H1 (cell line): ENCODE results near the gene RCAN3. TPM values are rescaled to one million over a fixed set of nuclear protein-coding genes. Genes with fewer than 3 reads are reported as not detected.

Source experiments
- CTCF ChIA-PET: fragments of 300-600 bp; sonication (Branson Sonifier 250); formaldehyde crosslinking; loops from one replicate; lab custom pipeline; 2021; ENCODE audit not compliant: partially characterized antibody; lab: Charles Lee
- POLR2A ChIA-PET: fragments of 300-600 bp; sonication (Branson Sonifier 250); formaldehyde crosslinking; loops from one replicate; lab custom pipeline; 2021; ENCODE audit warnings: inconsistent platforms; ENCODE audit not compliant: partially characterized antibody; lab: Charles Lee
- DNase-seq, 2 experiments: peaks; one replicate each; pipeline versions ENCODE4 v3.0.0 to v3.0.0-alpha.2; 2010 to 2022; ENCODE audit warnings: low spot score in 2 of 2, low read depth in 1 of 2, mixed read lengths in 1 of 2
- FAIRE-seq: peaks from 2 replicates; lab custom pipeline; 2011; peaks lifted over from hg19 to GRCh38; lab: Jason Lieb, UNC
- H2AFZ ChIP-seq: 2 replicates; pipeline ENCODE4 v1.8.1; 2012; ENCODE audit warnings: low read length, inconsistent platforms
- H2AK5ac ChIP-seq: 2 replicates; pipeline ENCODE4 v1.6.1; 2013; ENCODE audit warnings: low read depth, low read length
- H2BK120ac ChIP-seq: replicated peaks from 2 replicates; pipeline ENCODE3; 2013; ENCODE audit warnings: low read depth, low read length, inconsistent platforms
- H2BK12ac ChIP-seq: 2 replicates; pipeline ENCODE4 v1.6.1; 2013; ENCODE audit warnings: low read depth, low read length
- H2BK15ac ChIP-seq: 2 replicates; pipeline ENCODE4 v1.6.1; 2013; ENCODE audit warnings: low read length
- H2BK20ac ChIP-seq: 2 replicates; pipeline ENCODE4 v1.6.1; 2013; ENCODE audit warnings: low read length
- H2BK5ac ChIP-seq: 2 replicates; pipeline ENCODE4 v1.6.1; 2013; ENCODE audit warnings: low read depth, low read length
- H3K14ac ChIP-seq: 2 replicates; pipeline ENCODE4 v1.6.1; 2013; ENCODE audit warnings: inconsistent platforms; ENCODE audit not compliant: insufficient read length
- H3K18ac ChIP-seq: 2 replicates; pipeline ENCODE4 v1.6.1; 2013; ENCODE audit warnings: low read length; ENCODE audit errors: extremely low read depth
- H3K23ac ChIP-seq: 2 replicates; pipeline ENCODE4 v1.6.1; 2013; ENCODE audit warnings: inconsistent platforms; ENCODE audit not compliant: insufficient read length
- H3K23me2 ChIP-seq: 2 replicates; pipeline ENCODE4 v1.6.1; 2013; ENCODE audit warnings: low read depth, low read length
- H3K27ac ChIP-seq: 2 replicates; pipeline ENCODE4 v1.6.1; 2011; ENCODE audit warnings: low read depth, low read length, inconsistent platforms
- H3K27me3 ChIP-seq, 4 experiments: replicated peaks in 1 of 4; 1 replicate in 1 of 4; 2 replicates in 3 of 4; pipeline versions ENCODE4 v1.6.1 to v1.8.1; 2011 to 2013; ENCODE audit warnings: low read length in 3 of 4, mild to moderate bottlenecking in 3 of 4, inconsistent platforms in 2 of 4, mixed read lengths in 2 of 4, moderate library complexity in 1 of 4; ENCODE audit not compliant: control insufficient read depth in 3 of 4, insufficient read depth in 3 of 4; ENCODE audit errors: extremely low read depth in 1 of 4
- H3K36me3 ChIP-seq, 4 experiments: 2 replicates each; pipeline versions ENCODE4 v1.6.1 to v1.8.1; 2011 to 2013; ENCODE audit warnings: mild to moderate bottlenecking in 4 of 4, low read length in 3 of 4, moderate library complexity in 2 of 4, control low read depth in 1 of 4, inconsistent platforms in 1 of 4; ENCODE audit not compliant: insufficient read depth in 4 of 4, control insufficient read depth in 2 of 4
- H3K4ac ChIP-seq: replicated peaks from 2 replicates; pipeline ENCODE3; 2013; ENCODE audit warnings: low read length, low read depth, mixed read lengths, inconsistent platforms; ENCODE audit not compliant: insufficient read length
- H3K4me1 ChIP-seq, 4 experiments: replicated peaks in 1 of 4; 1 replicate in 1 of 4; 2 replicates in 3 of 4; pipeline versions ENCODE4 v1.6.1 to v1.8.1; 2011 to 2013; ENCODE audit warnings: low read length in 3 of 4, inconsistent platforms in 2 of 4, mixed read lengths in 1 of 4; ENCODE audit not compliant: insufficient read depth in 4 of 4, control insufficient read depth in 3 of 4
- H3K4me2 ChIP-seq, 2 experiments: 2 replicates each; pipeline versions ENCODE4 v1.6.1 to v1.8.1; 2011 to 2013; ENCODE audit warnings: low read depth in 2 of 2, low read length in 2 of 2, control low read depth in 1 of 2, inconsistent platforms in 1 of 2, mild to moderate bottlenecking in 1 of 2; ENCODE audit not compliant: insufficient read depth in 1 of 2
- H3K4me3 ChIP-seq, 4 experiments: fragments of 200-600, 300-600 bp in 1 of 4; sonication (generic), shearing (Covaris generic), sonication (Bioruptor Twin) in 1 of 4; 2 replicates each; pipeline versions ENCODE4 v1.5.1 to v1.8.1; 2011 to 2016; ENCODE audit warnings: low read length in 4 of 4, low read depth in 3 of 4, control low read depth in 2 of 4, inconsistent platforms in 2 of 4, mild to moderate bottlenecking in 2 of 4, mixed read lengths in 1 of 4, moderate library complexity in 1 of 4; ENCODE audit not compliant: insufficient read depth in 2 of 4; ENCODE audit errors: extremely low read depth in 1 of 4
- H3K56ac ChIP-seq: replicated peaks from 2 replicates; pipeline ENCODE3; 2013; ENCODE audit warnings: low read depth, mild to moderate bottlenecking, mixed read lengths, low read length, inconsistent platforms; ENCODE audit not compliant: insufficient read length
- H3K79me1 ChIP-seq: 2 replicates; pipeline ENCODE4 v1.6.1; 2013; ENCODE audit warnings: low read depth, low read length, control low read depth
- H3K79me2 ChIP-seq, 2 experiments: 2 replicates each; pipeline versions ENCODE4 v1.6.1 to v1.8.1; 2012 to 2013; ENCODE audit warnings: low read length in 2 of 2, mild to moderate bottlenecking in 2 of 2, inconsistent platforms in 1 of 2; ENCODE audit not compliant: insufficient read depth in 2 of 2, control insufficient read depth in 1 of 2
- H3K9ac ChIP-seq, 4 experiments: replicated peaks in 1 of 4; 1 replicate in 1 of 4; 2 replicates in 3 of 4; pipeline versions ENCODE4 v1.6.1 to v1.8.1; 2011 to 2013; ENCODE audit warnings: low read depth in 3 of 4, low read length in 3 of 4, control low read depth in 2 of 4, mild to moderate bottlenecking in 2 of 4, moderate library complexity in 2 of 4, inconsistent platforms in 1 of 4; ENCODE audit errors: extremely low read depth in 1 of 4
- H3K9me3 ChIP-seq, 2 experiments: 2 replicates each; pipeline versions ENCODE4 v1.6.1 to v1.8.1; 2012 to 2013; ENCODE audit warnings: mild to moderate bottlenecking in 2 of 2, moderate library complexity in 2 of 2, control low read depth in 1 of 2, inconsistent platforms in 1 of 2, low read depth in 1 of 2, low read length in 1 of 2, mixed read lengths in 1 of 2; ENCODE audit not compliant: insufficient read depth in 2 of 2
- H4K20me1 ChIP-seq, 2 experiments: replicated peaks in 1 of 2; 2 replicates each; pipeline versions ENCODE3 to v1.8.1; 2011 to 2013; ENCODE audit warnings: inconsistent platforms in 2 of 2, low read length in 2 of 2, mild to moderate bottlenecking in 1 of 2; ENCODE audit not compliant: insufficient read depth in 2 of 2, control insufficient read depth in 1 of 2
- H4K5ac ChIP-seq: 2 replicates; pipeline ENCODE4 v1.6.1; 2013; ENCODE audit warnings: low read length, low read depth, mixed read lengths, inconsistent platforms; ENCODE audit not compliant: insufficient read length
- H4K8ac ChIP-seq: 2 replicates; pipeline ENCODE4 v1.8.0; 2013; ENCODE audit warnings: mild to moderate bottlenecking, moderate library complexity, low read length, inconsistent platforms; ENCODE audit not compliant: insufficient read depth; ENCODE audit errors: extremely low read depth
- H4K91ac ChIP-seq: replicated peaks from 2 replicates; pipeline ENCODE3; 2013; ENCODE audit warnings: low read length, mixed read lengths, inconsistent platforms; ENCODE audit not compliant: insufficient read length
- MAX ChIP-seq: IDR thresholded peaks from 2 replicates; pipeline ENCODE4 v1.6.1; 2012; ENCODE audit warnings: inconsistent platforms
- RBBP5 ChIP-seq: IDR thresholded peaks from 2 replicates; pipeline ENCODE4 v1.7.1; 2012; ENCODE audit warnings: low read depth, mild to moderate bottlenecking, inconsistent platforms, low read length, moderate library complexity, borderline replicate concordance
- WGBS, 2 experiments: shearing (Covaris generic) in 1 of 2; methylation state at CpG; one replicate each; pipeline versions ENCODE4 v1.1.6 to v1.1.7; 2013 to 2015; ENCODE audit warnings: low lambda C conversion rate in 2 of 2, mixed read lengths in 2 of 2, inconsistent platforms in 1 of 2, low coverage in 1 of 2, missing lambda C conversion rate in 1 of 2; ENCODE audit not compliant: insufficient replicate concordance in 2 of 2, insufficient coverage in 1 of 2, insufficient read length in 1 of 2; ENCODE audit errors: extremely low coverage in 1 of 2, missing lambda C conversion rate in 1 of 2; 5-methylcytosine and 5-hydroxymethylcytosine counted together
- polyA plus RNA-seq, 7 experiments: library from polyadenylated mRNA; depleted of rRNA in 3 of 7; stranded (reverse) in 5 of 7; unstranded in 2 of 7; fragments of >200 nt in 5 of 7; fragments of 200-250 nt in 2 of 7; gene quantifications; 1 replicate in 5 of 7; 2 replicates in 1 of 7; 4 replicates in 1 of 7; pipeline versions ENCODE4 v1.2.1 to v1.2.3, GENCODE V29; 2011 to 2013; ENCODE audit warnings: missing spikeins in 2 of 7, mixed read lengths in 2 of 7
- total RNA-seq: library from RNA; stranded (reverse); fragmentation: NEBNext Ultra II Directional; extraction: Animal tissue kit (Norgen Biotek cat#: 25700); gene quantifications from 2 replicates; pipeline ENCODE4 v1.2.1, GENCODE V29; 2021

The RCAN3 gene
- total and polyA plus RNA-seq, 2 of the 8 experiments (the other 6 are each of a cell fraction or from before 2014, with no cell fraction given) = 5.6 to 16.6 TPM

- no peak overlapping the region for H3K9ac ChIP-seq
- H3K23ac ChIP-seq = no peak overlapping the region
- H3K4ac ChIP-seq = no peak overlapping the region
- H3K56ac ChIP-seq = no peak overlapping the region
- WGBS, 2 experiments = 94% methylated on average over 10 of the region's 10 CpGs; no CpG with 5 or more reads in 1 of the 2 experiments
- H2BK12ac ChIP-seq = no peak overlapping the region
- no peaks in the 10 kb centered on the region for H3K79me1 ChIP-seq
- no peak overlapping the region for H3K18ac ChIP-seq
- no peak overlapping the region for H2AFZ ChIP-seq
- H2BK5ac ChIP-seq = no peak overlapping the region
- no peak overlapping the region for H3K4me2 ChIP-seq
- H2BK20ac ChIP-seq = no peak overlapping the region
- no peak overlapping the region for H4K8ac ChIP-seq
- H3K4me1 ChIP-seq = no peaks in the 10 kb centered on the region
- H3K27ac ChIP-seq = no peak overlapping the region
- DNase-seq (no peak), FAIRE-seq (no peak)
- H3K27me3 ChIP-seq = no peaks in the 10 kb centered on the region; a peak in 1 of 7 replicates
- no peak overlapping the region for H3K14ac ChIP-seq
- H3K9me3 ChIP-seq = no peaks in the 10 kb centered on the region
- H2BK15ac ChIP-seq = peak overlapping the region; percentile 31; the same call in 1 of the 2 replicates
- H4K5ac ChIP-seq = no peak overlapping the region
- no peaks in the 10 kb centered on the region for H3K79me2 ChIP-seq
- TF ChIP-seq RBBP5 = no peak
- no peak for TF ChIP-seq MAX
- H4K20me1 ChIP-seq = no peaks in the 10 kb centered on the region
- H3K4me3 ChIP-seq = no peak overlapping the region
- CTCF ChIA-PET = interaction anchor here (0.7 to 7.5 kb wide), 28 partner anchors 11 to 387 kb away, joined by 3 to 53 read pairs (median 6); partner anchors contain the start of genes NIPAL3 and STPG1
- H3K23me2 ChIP-seq = no peaks in the 10 kb centered on the region
- no peak overlapping the region for H2AK5ac ChIP-seq
- H3K36me3 ChIP-seq = no peaks in the 10 kb centered on the region
- H2BK120ac ChIP-seq = no peak overlapping the region
- POLR2A ChIA-PET = interaction anchor here (0.6 kb wide), 1 partner anchor 16 kb away, joined by 3 read pairs; no protein-coding TSS in a partner anchor
- no peak overlapping the region for H4K91ac ChIP-seq
These were observed 83.5 kb downstream of the RCAN3 start for GRCh38 chr1:24586119-24586518.
